ENCODE measurements around the gene CHPT1.
A peak's percentile ranks its signal among the peaks of the same experiment; 100 is the strongest.

DNA sequence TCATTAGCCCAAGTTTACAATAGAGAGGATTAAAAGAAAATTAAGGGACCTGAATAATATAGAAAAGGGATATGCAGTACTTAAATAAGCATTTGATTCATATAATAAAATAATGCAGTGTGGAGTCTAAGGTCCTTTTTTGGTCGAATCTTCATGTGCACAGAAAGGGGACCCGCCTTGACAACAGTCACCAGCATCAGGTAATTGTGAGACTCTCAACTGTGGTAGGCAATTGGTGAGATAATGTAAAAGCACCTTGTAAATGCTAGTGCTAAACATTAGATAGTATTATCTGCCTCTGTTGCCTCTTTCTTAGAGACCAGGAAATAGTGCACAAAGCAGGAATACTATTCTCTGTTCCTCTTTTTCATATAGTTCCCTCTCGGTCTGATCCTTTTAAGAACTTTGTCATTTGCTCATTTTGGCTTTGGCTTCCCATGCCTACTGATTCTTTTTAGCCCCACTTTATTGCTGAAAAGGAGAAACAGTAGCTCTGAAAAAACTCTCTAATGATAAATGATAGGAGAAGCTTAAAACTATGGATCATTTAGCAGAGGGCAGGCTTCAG lies 17.5 kb downstream of the CHPT1 start:
- no peak for TF ChIP-seq CTCF (IDR thresholded peaks at IDR 0.05; ENCODE audit: insufficient read depth, low read length)
- no peak for TF ChIP-seq POLR2AphosphoS5 (IDR thresholded peaks at IDR 0.05; ENCODE audit: low read depth)
- TF ChIP-seq GABPA (IDR thresholded peaks at IDR 0.05; ENCODE audit: low read depth): no peak
- TF ChIP-seq SPI1 (IDR thresholded peaks at IDR 0.05; ENCODE audit: borderline replicate concordance, low read depth): peak; percentile 92
